ENCODE data around the gene ZNF8.

GRCh38 chr19:58274771-58275201, 4.0 kb upstream of the ZNF8 start:
- TF ChIP-seq CTCF (IDR thresholded peaks at IDR 0.05 in 8 of 11, conservative IDR thresholded peaks at IDR 0.05 in 3 of 11) = no peak
- TF ChIP-seq POLR2A (IDR thresholded peaks at IDR 0.05) = no peak
